Motor neuron (in vitro differentiated cells): ENCODE data around the gene MROH7. TPM values are rescaled to one million over a fixed set of nuclear protein-coding genes. Genes with fewer than 3 reads are reported as not detected.

Source experiments
- ATAC-seq, 8 experiments: fragments of 200-7000 bp; cut with Tn5 transposase; replicated peaks in 6 of 8; 2 replicates each; pipeline ENCODE4 v1.8.0; 2021; ENCODE audit warnings: mild to moderate bottlenecking in 8 of 8, moderate library complexity in 8 of 8
- H3K27ac ChIP-seq, 2 donors: fragments of 250-450 bp; sonication (Bioruptor Pico); 2 replicates each; pipeline ENCODE4 v1.9.0; 2021; ENCODE audit warnings: antibody characterized with exemption in 2 of 2, mild to moderate bottlenecking in 2 of 2, moderate library complexity in 1 of 2
- H3K4me1 ChIP-seq, 2 donors: fragments of 250-450 bp; sonication (Bioruptor Pico); replicated peaks in 1 of 2; 2 replicates each; pipeline ENCODE4 v1.6.1; 2021; ENCODE audit warnings: antibody characterized with exemption in 2 of 2, mild to moderate bottlenecking in 2 of 2, moderate library complexity in 1 of 2
- H3K4me3 ChIP-seq, 5 donors: fragments of 250-450 bp; sonication (Bioruptor Pico); 2 replicates each; pipeline ENCODE4 v1.9.0; 2021; ENCODE audit warnings: antibody characterized with exemption in 5 of 5, mild to moderate bottlenecking in 5 of 5, moderate library complexity in 4 of 5
- WGBS, 10 experiments: fragments of 450-650 bp; shearing (Covaris generic); methylation state at CpG; one replicate each; pipeline ENCODE4 v1.0.0; 2022; 5-methylcytosine and 5-hydroxymethylcytosine counted together
- in situ Hi-C, 9 experiments: fragments of 400-800 bp; cut with MboI; loops; one replicate each; pipeline ENCODE4 v1.15.0; 2021; ENCODE audit warnings: low sequenced_read_pairs in 9 of 9, low pct_unique_long_range_greater_than_20kb in 2 of 9; ENCODE audit not compliant: unreplicated experiment in 9 of 9
- total RNA-seq, 8 experiments: library from RNA; unstranded; fragments of 300-600 nt; gene quantifications; 2 replicates each; pipeline versions ENCODE4 v1.2.3 to v1.2.4, GENCODE V29; 2022

MROH7 gene
- total RNA-seq, 8 experiments from 2014 or later = 0.05 to 2.1 (median 0.46) TPM

DNA sequence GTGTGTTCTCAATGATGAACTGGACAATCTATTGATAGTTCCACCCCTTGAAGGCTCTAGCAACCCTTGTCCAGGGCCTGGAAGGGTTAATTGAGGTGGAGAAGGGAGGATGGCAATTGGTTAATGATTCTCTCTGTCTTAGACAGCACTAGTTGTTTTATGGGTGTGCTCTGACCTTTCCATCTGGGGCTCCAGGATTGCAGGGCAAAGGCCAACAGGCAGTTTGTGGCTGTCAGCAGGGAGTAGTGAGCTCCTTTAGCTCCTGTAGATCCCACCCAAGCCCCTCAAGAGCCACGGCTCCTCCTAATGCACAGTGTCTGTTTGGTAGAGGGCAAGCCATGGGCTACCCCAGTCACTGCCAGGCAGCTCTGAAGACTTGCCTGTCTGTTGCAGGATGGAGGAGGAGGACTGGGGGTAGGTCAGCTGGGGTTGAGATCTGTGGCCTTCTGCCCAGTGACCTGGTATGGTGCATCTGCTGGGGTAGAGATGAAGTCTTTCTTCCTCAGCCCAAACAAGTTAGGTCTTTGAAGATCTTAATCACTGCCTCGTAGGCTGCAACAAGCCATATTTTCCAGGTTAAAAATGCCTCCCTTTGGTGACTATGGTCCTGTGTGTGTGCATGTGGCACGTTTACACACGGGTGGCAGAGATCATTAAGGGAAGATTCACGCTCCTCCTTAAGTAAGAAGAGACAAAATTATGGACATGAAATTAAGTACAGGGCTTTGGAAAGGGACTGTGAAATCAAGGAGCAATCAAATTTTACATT lies 7.7 kb downstream of the MROH7 start:
- whole genome bisulfite sequencing, 10 experiments = 10 to 71% (median 31%) methylated on average over 1 to 5 of the region's 5 CpGs
- Histone ChIP-seq H3K27ac (no peak overlapping the region), H3K4me3 (no peak overlapping the region), H3K4me1 (peaks cover 15 to 18% of the 10 kb centered on the region in 2 donors)
- in situ Hi-C loops = no loop called here
- ATAC-seq = peak in 4 of 8 experiments; percentile 32 to 77 (median 43)

- Histone ChIP-seq H3K27ac (no peak overlapping the region), H3K4me3 (no peak overlapping the region), H3K4me1 (peaks cover 15 to 18% of the 10 kb centered on the region in 2 donors)
- peak in 1 of 8 experiments; percentile 8 for ATAC-seq
- in situ Hi-C loops = loop anchor here in 1 of 9 experiments (25.0 kb wide), 1 partner anchor 162 kb away; the partner anchor contains the start of gene TTC22
- 33 to 100% (median 83%) methylated on average over 1 of the region's 1 CpG; no CpG with 5 or more reads in 3 of the 10 experiments for WGBS, 10 experiments
Measured at GRCh38 chr1:54649921-54650320, 8.3 kb downstream of the MROH7 start.

DNA sequence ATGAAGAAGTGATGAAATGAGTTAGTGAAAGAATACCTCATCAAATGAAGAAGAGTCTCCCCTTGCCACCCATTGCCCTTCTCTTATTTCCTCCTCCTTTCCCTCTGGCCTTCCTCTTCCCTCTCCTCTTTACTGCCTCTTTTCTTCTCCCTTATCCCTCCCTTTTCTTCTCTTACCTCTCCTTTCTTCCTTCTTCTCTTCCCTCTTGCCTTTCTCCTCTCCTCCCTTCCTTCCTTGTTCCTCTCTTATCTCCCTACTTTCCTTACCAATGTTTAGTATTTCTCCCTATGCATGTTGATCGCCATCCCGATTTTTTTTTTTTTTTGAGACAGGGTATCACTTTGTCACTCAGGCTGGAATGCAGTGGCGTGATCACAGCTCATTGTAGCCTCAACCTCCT lies 8.8 kb downstream of the MROH7 start:
- H3K27ac ChIP-seq = no peak overlapping the region
- peaks cover 15 to 18% of the 10 kb centered on the region in 2 donors for H3K4me1 ChIP-seq
- H3K4me3 ChIP-seq = no peak overlapping the region
- no peak for ATAC-seq
- WGBS, 10 experiments = 27 to 90% (median 74%) methylated on average over 2 to 3 of the region's 3 CpGs
- in situ Hi-C loops = loop anchor here in 1 of 9 experiments (25.0 kb wide), 1 partner anchor 162 kb away; the partner anchor contains the start of gene TTC22

- in situ Hi-C loops = loop anchor here in 1 of 9 experiments (25.0 kb wide), 1 partner anchor 161 kb away; the partner anchor contains the start of gene TTC22
- 67 to 100% methylated on average over 1 of the region's 3 CpGs; no CpG with 5 or more reads in 8 of the 10 experiments for WGBS, 10 experiments
- Histone ChIP-seq H3K4me3 (no peak overlapping the region), H3K27ac (no peak overlapping the region), H3K4me1 (peaks cover 15 to 18% of the 10 kb centered on the region in 2 donors)
- ATAC-seq = no peak
Measured at GRCh38 chr1:54651608-54652007, 10.0 kb downstream of the MROH7 start.

DNA sequence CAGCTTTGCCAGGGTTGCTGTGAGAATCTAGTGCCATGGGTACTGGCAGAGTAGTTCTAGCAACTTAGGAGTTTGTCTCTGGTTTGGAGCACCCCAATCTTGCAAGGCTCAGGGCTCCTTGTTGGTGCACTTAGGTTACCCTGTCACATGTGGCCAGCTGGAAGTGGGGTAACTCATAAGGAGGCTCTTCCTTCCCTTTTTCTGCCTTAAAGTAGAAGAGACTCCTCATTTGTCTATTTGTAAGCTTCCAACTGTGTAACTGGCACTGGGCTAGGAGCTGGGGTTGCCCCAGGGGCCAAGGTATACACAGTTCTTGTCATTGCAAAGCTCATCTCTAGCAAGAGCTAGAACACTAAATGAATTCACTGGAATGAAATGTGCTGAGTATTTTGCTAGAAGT lies 10.6 kb downstream of the MROH7 start:
- in situ Hi-C loops = loop anchor here in 1 of 9 experiments (25.0 kb wide), 1 partner anchor 160 kb away; the partner anchor contains the start of gene TTC22
- H3K27ac ChIP-seq = no peak overlapping the region
- ATAC-seq = no peak
- H3K4me1 ChIP-seq = peaks cover 15 to 18% of the 10 kb centered on the region in 2 donors
- H3K4me3 ChIP-seq = no peak overlapping the region

GRCh38 chr1:54653036-54653435 lies 11.4 kb downstream of the MROH7 start:
- Histone ChIP-seq H3K4me3 (no peak overlapping the region), H3K4me1 (peaks cover 15 to 18% of the 10 kb centered on the region in 2 donors), H3K27ac (no peak overlapping the region)
- no peak for ATAC-seq
- in situ Hi-C loops = loop anchor here in 1 of 9 experiments (25.0 kb wide), 1 partner anchor 159 kb away; the partner anchor contains the start of gene TTC22
- 0 to 84% (median 62%) methylated on average over 1 to 3 of the region's 4 CpGs; no CpG with 5 or more reads in 4 of the 10 experiments for WGBS, 10 experiments

- Histone ChIP-seq H3K4me1 (no peaks in the 10 kb centered on the region), H3K4me3 (no peak overlapping the region), H3K27ac (no peak overlapping the region)
- in situ Hi-C loops = loop anchor here in 1 of 9 experiments (25.0 kb wide), 1 partner anchor 154 kb away; the partner anchor contains the start of gene TTC22
- ATAC-seq = no peak
- 0 to 94% (median 69%) methylated on average over 1 to 2 of the region's 2 CpGs for WGBS, 10 experiments
Measured at GRCh38 chr1:54658164-54658913, 16.8 kb downstream of the MROH7 start.

GRCh38 chr1:54663725-54664124 lies 22.1 kb downstream of the MROH7 start:
- no peak overlapping the region for H3K4me3 ChIP-seq
- 4 to 100% (median 69%) methylated on average over 1 to 4 of the region's 4 CpGs for WGBS, 10 experiments
- ATAC-seq = no peak
- no peaks in the 10 kb centered on the region for H3K4me1 ChIP-seq
- in situ Hi-C loops = loop anchor here in 1 of 9 experiments (25.0 kb wide), 1 partner anchor 149 kb away; the partner anchor contains the start of gene TTC22
- H3K27ac ChIP-seq = no peak overlapping the region

DNA sequence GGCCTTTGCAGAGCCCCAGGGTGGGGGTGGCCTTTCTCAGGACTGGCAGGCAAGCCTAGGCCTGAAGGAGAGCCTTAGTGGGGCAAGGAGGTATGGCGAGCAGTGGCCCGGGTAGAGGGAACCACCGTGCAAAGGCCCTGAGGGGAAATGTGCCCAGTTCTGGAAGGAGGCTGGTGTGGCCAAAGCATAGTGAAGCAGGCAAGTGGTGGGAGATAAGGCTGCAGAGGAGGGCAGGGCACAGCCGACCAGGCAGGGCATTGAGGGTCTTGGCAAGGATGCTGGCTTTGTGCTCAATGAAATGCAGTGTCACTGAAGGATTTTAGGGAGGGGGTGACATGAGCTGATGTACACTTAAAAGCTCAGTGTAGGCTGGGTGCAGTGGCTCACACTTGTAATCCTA lies 22.8 kb downstream of the MROH7 start:
- in situ Hi-C loops = loop anchor here in 1 of 9 experiments (25.0 kb wide), 1 partner anchor 148 kb away; the partner anchor contains the start of gene TTC22

GRCh38 chr1:54665852-54666251 lies 24.3 kb downstream of the MROH7 start:
- no peak overlapping the region for H3K27ac ChIP-seq
- WGBS, 10 experiments = 40 to 100% (median 84%) methylated on average over 1 to 5 of the region's 5 CpGs
- in situ Hi-C loops = loop anchor here in 1 of 9 experiments (25.0 kb wide), 1 partner anchor 146 kb away; the partner anchor contains the start of gene TTC22
- H3K4me1 ChIP-seq = no peaks in the 10 kb centered on the region
- H3K4me3 ChIP-seq = no peak overlapping the region
- no peak for ATAC-seq

More for the DNA sequence above, 22.8 kb downstream of the MROH7 start:
- H3K4me3 ChIP-seq = no peak overlapping the region
- no peak for ATAC-seq
- 40 to 95% (median 76%) methylated on average over 1 to 4 of the region's 4 CpGs; no CpG with 5 or more reads in 6 of the 10 experiments for WGBS, 10 experiments
- H3K27ac ChIP-seq = no peak overlapping the region
- no peaks in the 10 kb centered on the region for H3K4me1 ChIP-seq

GRCh38 chr1:54666333-54666732 lies 24.7 kb downstream of the MROH7 start:
- in situ Hi-C loops = loop anchor here in 1 of 9 experiments (25.0 kb wide), 1 partner anchor 146 kb away; the partner anchor contains the start of gene TTC22
- no peak for ATAC-seq
- H3K4me1 ChIP-seq = no peaks in the 10 kb centered on the region
- H3K4me3 ChIP-seq = no peak overlapping the region
- no peak overlapping the region for H3K27ac ChIP-seq
- 40 to 100% (median 83%) methylated on average over 1 to 6 of the region's 6 CpGs; no CpG with 5 or more reads in 1 of the 10 experiments for WGBS, 10 experiments

DNA sequence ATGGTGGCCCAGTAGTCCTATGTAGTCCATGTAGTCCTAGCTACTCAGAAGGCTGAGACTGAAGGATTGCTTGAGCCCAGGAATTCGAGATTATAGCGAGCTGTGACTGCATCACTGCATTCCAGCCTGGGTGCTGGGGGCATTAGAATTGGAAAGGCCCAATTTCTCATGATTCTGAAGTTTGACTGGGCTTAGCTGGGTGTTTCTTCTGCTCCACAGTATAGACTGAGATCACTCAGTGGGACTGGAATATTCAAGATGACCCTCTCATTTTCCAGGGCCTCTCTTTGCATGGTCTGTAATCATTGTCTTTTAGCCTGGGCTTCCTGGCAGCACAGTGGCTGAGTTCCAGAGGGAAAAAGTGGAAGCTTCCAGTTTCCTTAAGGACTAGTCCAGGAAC lies 26.2 kb downstream of the MROH7 start:
- Histone ChIP-seq H3K4me1 (peaks cover 3 to 5% of the 10 kb centered on the region in 2 donors), H3K4me3 (no peak overlapping the region), H3K27ac (no peak overlapping the region)
- WGBS, 10 experiments = 60 to 92% (median 75%) methylated on average over 2 of the region's 2 CpGs; no CpG with 5 or more reads in 5 of the 10 experiments
- in situ Hi-C loops = loop anchor here in 1 of 9 experiments (25.0 kb wide), 1 partner anchor 145 kb away; the partner anchor contains the start of gene TTC22
- ATAC-seq = no peak
